K562 (cell line): ENCODE data around the gene SYNE2. TPM values are rescaled to one million over a fixed set of nuclear protein-coding genes. Genes with fewer than 3 reads are reported as not detected.

Source experiments
- ATAC-seq: fragments of 200-7000 bp; cut with Tn5 transposase; 3 replicates; pipeline ENCODE4 v1.9.1; 2020; ENCODE audit warnings: moderate library complexity
- BruUV-seq: library from RNA; stranded (reverse); fragments of 400-500 nt; replicated peaks from 2 replicates; lab custom pipeline; 2021; lab: Mats Ljungman, UMichigan
- CTCF ChIA-PET: fragments of 300-600 bp; formaldehyde crosslinking; extraction: SDS; loops from one replicate; lab custom pipeline; 2021; ENCODE audit warnings: low intra/inter-chr PET ratio; lab: Yijun Ruan, JAX
- POLR2A ChIA-PET: fragments of 300-600, 350-650 bp; sonication (Branson Sonifier 250); formaldehyde crosslinking; extraction: SDS; loops from one replicate; lab custom pipeline; 2021; ENCODE audit warnings: antibody characterized with exemption, inconsistent platforms; lab: Yijun Ruan, JAX
- DNase-seq, 4 experiments: peaks; one replicate each; pipeline versions ENCODE4 v3.0.0 to v3.0.0-alpha.2; 2011 to 2018; ENCODE audit warnings: low spot score in 3 of 4, mixed read lengths in 3 of 4; ENCODE audit errors: extremely low read depth in 1 of 4
- FAIRE-seq: peaks from 2 replicates; lab custom pipeline; 2011; peaks lifted over from hg19 to GRCh38; lab: Jason Lieb, UNC
- H2AFZ ChIP-seq: 2 replicates; pipeline ENCODE4 v1.6.0; 2011; ENCODE audit warnings: low read depth, low read length, control low read depth, inconsistent platforms
- H3K27ac ChIP-seq: fragments of 200-600 bp; 3 replicates; pipeline ENCODE4 v1.8.0; 2011; ENCODE audit warnings: low read depth, mild to moderate bottlenecking, control low read depth, inconsistent platforms, low read length, moderate library complexity, mixed read lengths; ENCODE audit errors: extremely low read depth
- H3K27me3 ChIP-seq, 2 experiments: fragments of 300-600 bp in 1 of 2; 2 replicates in 1 of 2; 3 replicates in 1 of 2; pipeline versions ENCODE4 v1.6.0 to v1.8.0; 2011; ENCODE audit warnings: inconsistent platforms in 2 of 2, low read length in 2 of 2, mild to moderate bottlenecking in 1 of 2, mixed read lengths in 1 of 2, moderate library complexity in 1 of 2; ENCODE audit not compliant: control insufficient read depth in 2 of 2, insufficient read depth in 2 of 2
- H3K36me3 ChIP-seq: fragments of 300-600 bp; 3 replicates; pipeline ENCODE4 v1.8.0; 2011; ENCODE audit warnings: mild to moderate bottlenecking, low read length, inconsistent platforms; ENCODE audit not compliant: control insufficient read depth, insufficient read depth
- H3K4me1 ChIP-seq, 2 experiments: fragments of 200-600 bp in 1 of 2; replicated peaks in 1 of 2; 2 replicates in 1 of 2; 3 replicates in 1 of 2; pipeline versions ENCODE4 v1.5.1 to v1.8.0; 2011; ENCODE audit warnings: inconsistent platforms in 2 of 2, low read length in 2 of 2, mild to moderate bottlenecking in 1 of 2, mixed read lengths in 1 of 2, moderate library complexity in 1 of 2; ENCODE audit not compliant: control insufficient read depth in 2 of 2, insufficient read depth in 2 of 2
- H3K4me2 ChIP-seq: 2 replicates; pipeline ENCODE4 v1.6.1; 2011; ENCODE audit warnings: low read length, control low read depth, inconsistent platforms, mixed read lengths; ENCODE audit not compliant: insufficient read depth
- H3K4me3 ChIP-seq: fragments of 200-600 bp; sonication (generic), shearing (Covaris generic); 2 replicates; pipeline ENCODE4 v1.5.1; 2016; ENCODE audit warnings: control low read depth, inconsistent platforms
- H3K79me2 ChIP-seq: fragments of 200-600 bp; 3 replicates; pipeline ENCODE4 v1.8.0; 2011; ENCODE audit warnings: low read length, inconsistent platforms; ENCODE audit not compliant: control insufficient read depth, insufficient read depth
- H3K9ac ChIP-seq, 2 experiments: 2 replicates each; pipeline versions ENCODE4 v1.6.0 to v1.6.1; 2011; ENCODE audit warnings: low read depth in 2 of 2, low read length in 2 of 2, control low read depth in 1 of 2, inconsistent platforms in 1 of 2, mild to moderate bottlenecking in 1 of 2, mixed read lengths in 1 of 2; ENCODE audit not compliant: insufficient read depth in 1 of 2
- H3K9me1 ChIP-seq: one replicate; pipeline ENCODE4 v1.6.0; 2011; ENCODE audit warnings: inconsistent platforms, mild to moderate bottlenecking, low read length, moderate library complexity; ENCODE audit not compliant: control insufficient read depth, insufficient read depth
- H3K9me3 ChIP-seq: replicated peaks from 2 replicates; pipeline ENCODE4 v1.5.1; 2011; ENCODE audit warnings: low read depth, low read length, inconsistent platforms; ENCODE audit not compliant: control insufficient read depth, insufficient read depth
- H4K20me1 ChIP-seq: replicated peaks from 2 replicates; pipeline ENCODE4 v1.6.1; 2011; ENCODE audit warnings: low read length, inconsistent platforms, mixed read lengths; ENCODE audit not compliant: control insufficient read depth, insufficient read depth
- AFF4 ChIP-seq: sonication (generic); formaldehyde crosslinking; IDR thresholded peaks from 2 replicates; pipeline ENCODE4 v1.8.0; 2023; ENCODE audit warnings: mild to moderate bottlenecking, missing genetic modification reagents
- ARHGAP35 ChIP-seq: fragments of 450-650 bp; IDR thresholded peaks from 2 replicates; pipeline ENCODE4 v1.6.1; 2018; ENCODE audit not compliant: partially characterized antibody
- HMG20A ChIP-seq: fragments of 450-650 bp; formaldehyde crosslinking; conservative IDR thresholded peaks from 2 replicates; pipeline ENCODE4 v1.4.0; 2020; ENCODE audit warnings: mild to moderate bottlenecking, mixed read lengths
- HMGXB4 ChIP-seq: sonication (generic); formaldehyde crosslinking; IDR thresholded peaks from 2 replicates; pipeline ENCODE4 v1.8.1; 2023; ENCODE audit warnings: mild to moderate bottlenecking, missing genetic modification reagents
- ID3 ChIP-seq, 2 experiments: fragments of 250-450 bp in 1 of 2; fragments of 450-650 bp in 1 of 2; sonication (Bioruptor Pico) in 1 of 2; IDR thresholded peaks; 2 replicates each; pipeline versions ENCODE4 v1.6.1 to v1.8.0; 2016 to 2021; ENCODE audit warnings: mild to moderate bottlenecking in 2 of 2, moderate library complexity in 2 of 2, missing compliant biosample characterization in 1 of 2, missing genetic modification characterization in 1 of 2
- ILF3 ChIP-seq: fragments of 450-650 bp; IDR thresholded peaks from 2 replicates; pipeline ENCODE4 v1.6.1; 2018; ENCODE audit warnings: antibody characterized with exemption, mild to moderate bottlenecking, moderate library complexity, borderline replicate concordance
- IRF1 ChIP-seq: sonication (generic); formaldehyde crosslinking; IDR thresholded peaks from 2 replicates; pipeline ENCODE4 v1.8.0; 2022; ENCODE audit warnings: missing genetic modification reagents, mild to moderate bottlenecking, borderline replicate concordance
- IRF9 ChIP-seq: fragments of 450-650 bp; IDR thresholded peaks from 2 replicates; pipeline ENCODE4 v1.6.1; 2016; ENCODE audit warnings: missing biosample characterization, missing genetic modification characterization
- KLF1 ChIP-seq: fragments of 450-650 bp; IDR thresholded peaks from 2 replicates; pipeline ENCODE4 v1.6.1; 2016; ENCODE audit warnings: missing genetic modification characterization, missing compliant biosample characterization
- THRB ChIP-seq: fragments of 450-650 bp; formaldehyde crosslinking; conservative IDR thresholded peaks from 2 replicates; pipeline ENCODE4 v1.4.0; 2022; ENCODE audit warnings: mild to moderate bottlenecking, missing genetic modification characterization
- ZNF644 ChIP-seq: fragments of 200-800 bp; sonication (Bioruptor generic); IDR thresholded peaks from 2 replicates; pipeline ENCODE4 v1.6.1; 2016; ENCODE audit warnings: low read depth, missing genetic modification characterization, missing compliant biosample characterization
- ZNF695 ChIP-seq: fragments of 450-650 bp; formaldehyde crosslinking; IDR thresholded peaks from 2 replicates; pipeline ENCODE4 v1.4.0; 2020; ENCODE audit warnings: mild to moderate bottlenecking, moderate library complexity
- WGBS: fragments of 100-300 bp; shearing (Covaris generic); methylation state at CpG from one replicate; pipeline ENCODE4 v1.1.6; 2016; ENCODE audit warnings: low coverage, mixed read lengths; ENCODE audit not compliant: insufficient coverage; ENCODE audit errors: missing lambda C conversion rate; 5-methylcytosine and 5-hydroxymethylcytosine counted together
- in situ Hi-C: fragments of 300-500 bp; cut with MboI; formaldehyde crosslinking; loops from 4 replicates; pipeline ENCODE4 v1.15.0; 2018; ENCODE audit warnings: inconsistent platforms, mixed read lengths
- intact Hi-C: fragments of 100-400 bp; cut with micrococcal nuclease; formaldehyde crosslinking; loops from 2 replicates; pipeline ENCODE4 v1.14.2; 2022
- polyA plus RNA-seq, 8 experiments: library from polyadenylated mRNA; depleted of rRNA in 4 of 8; stranded (reverse) in 5 of 8; unstranded in 3 of 8; fragments of >200 nt; fragmentation: Nextera tagmentation in 2 of 8; fragmentation: Illumina TruSeq in 1 of 8; extraction: Ambion mirVana in 2 of 8; extraction: Trizol in 1 of 8; gene quantifications; 2 replicates each; pipeline versions ENCODE4 v1.2.1 to v1.2.3, GENCODE V29; 2011 to 2014; ENCODE audit warnings: inconsistent platforms in 1 of 8, missing spikeins in 1 of 8
- total RNA-seq, 7 experiments: library from RNA; depleted of rRNA in 6 of 7; stranded (reverse); fragments of >200 nt in 6 of 7; fragmentation: Illumina TruSeq in 2 of 7; extraction: Trizol in 2 of 7; gene quantifications; 2 replicates each; pipeline versions ENCODE4 v1.2.1 to v1.2.3, GENCODE V29; 2011 to 2021; ENCODE audit warnings: low replicate concordance in 1 of 7

The SYNE2 gene
- total and polyA plus RNA-seq, 9 of the 15 experiments (the other 6 are each of a cell fraction or from before 2014, with no cell fraction given), result 0.06 to 0.53 (median 0.11) TPM

- no peak for FAIRE-seq
- no peak overlapping the region for H3K4me3 ChIP-seq
- H3K27me3 ChIP-seq, result no peaks in the 10 kb centered on the region
- H3K79me2 ChIP-seq, result no peaks in the 10 kb centered on the region
- H3K9me3 ChIP-seq, result no peaks in the 10 kb centered on the region
- WGBS, result 4% methylated on average over 4 of the region's 4 CpGs
- H4K20me1 ChIP-seq, result no peaks in the 10 kb centered on the region
- ATAC-seq, result no peak
- in situ Hi-C loops, result no loop called here
- H3K9ac ChIP-seq, result no peak overlapping the region
- no peaks in the 10 kb centered on the region for H3K36me3 ChIP-seq
- no peak for DNase-seq
- no peak overlapping the region for H3K27ac ChIP-seq
- no peaks in the 10 kb centered on the region for H3K9me1 ChIP-seq
- H2AFZ ChIP-seq, result no peak overlapping the region
- ChIA-PET CTCF (no interaction called here), POLR2A (no interaction called here)
- no peak overlapping the region for H3K4me2 ChIP-seq
- no peaks in the 10 kb centered on the region for H3K4me1 ChIP-seq
- intact Hi-C loops, result no loop called here
- no TSS peak for BruUV-seq
- TF ChIP-seq ID3 (CRISPR knock-in tag; IDR thresholded peaks at IDR 0.05) (no peak), ID3 (tag; IDR thresholded peaks at IDR 0.05) (no peak), THRB (CRISPR knock-in tag) (no peak), KLF1 (no peak), ARHGAP35 (no peak), HMG20A (CRISPR knock-in tag) (no peak), ILF3 (no peak), IRF9 (tag) (no peak), AFF4 (no peak), ZNF644 (tag) (no peak), ZNF695 (CRISPR knock-in tag) (no peak), HMGXB4 (CRISPR knock-in tag) (no peak), IRF1 (no peak)
Observed at GRCh38 chr14:63897721-63898163, 44.9 kb downstream of the SYNE2 start.
